GM12878 (cell line): ENCODE measurements around the gene GNB2.

Experiments
- HDAC6 ChIP-seq: fragments of 200-600 bp; sonication (generic); IDR thresholded peaks from one replicate; pipeline ENCODE4 v1.8.0; 2017; ENCODE audit warnings: antibody characterized with exemption; ENCODE audit not compliant: unreplicated experiment
- MYC ChIP-seq: IDR thresholded peaks from 2 replicates; pipeline ENCODE4 v1.6.1; 2011; ENCODE audit warnings: mild to moderate bottlenecking, low read length, moderate library complexity, inconsistent platforms; ENCODE audit not compliant: insufficient read depth, insufficient replicate concordance, insufficient read length, severe bottlenecking
- TAF1 ChIP-seq: IDR thresholded peaks from 2 replicates; pipeline ENCODE4 v1.6.1; 2011; ENCODE audit warnings: mild to moderate bottlenecking, low read depth, low read length, borderline replicate concordance
- TF ChIP-seq, protein P1 (sequence below), 3 experiments: IDR thresholded peaks in 2 of 3; conservative IDR thresholded peaks in 1 of 3; 2 replicates each; pipeline ENCODE4 v1.5.1; 2011; ENCODE audit warnings: low read depth in 3 of 3, low read length in 3 of 3, mild to moderate bottlenecking in 3 of 3, control low read depth in 2 of 3, moderate library complexity in 2 of 3, inconsistent platforms in 1 of 3, mixed read lengths in 1 of 3; ENCODE audit not compliant: control insufficient read depth in 2 of 3, insufficient read depth in 1 of 3; ENCODE audit errors: extremely low read depth in 1 of 3

DNA sequence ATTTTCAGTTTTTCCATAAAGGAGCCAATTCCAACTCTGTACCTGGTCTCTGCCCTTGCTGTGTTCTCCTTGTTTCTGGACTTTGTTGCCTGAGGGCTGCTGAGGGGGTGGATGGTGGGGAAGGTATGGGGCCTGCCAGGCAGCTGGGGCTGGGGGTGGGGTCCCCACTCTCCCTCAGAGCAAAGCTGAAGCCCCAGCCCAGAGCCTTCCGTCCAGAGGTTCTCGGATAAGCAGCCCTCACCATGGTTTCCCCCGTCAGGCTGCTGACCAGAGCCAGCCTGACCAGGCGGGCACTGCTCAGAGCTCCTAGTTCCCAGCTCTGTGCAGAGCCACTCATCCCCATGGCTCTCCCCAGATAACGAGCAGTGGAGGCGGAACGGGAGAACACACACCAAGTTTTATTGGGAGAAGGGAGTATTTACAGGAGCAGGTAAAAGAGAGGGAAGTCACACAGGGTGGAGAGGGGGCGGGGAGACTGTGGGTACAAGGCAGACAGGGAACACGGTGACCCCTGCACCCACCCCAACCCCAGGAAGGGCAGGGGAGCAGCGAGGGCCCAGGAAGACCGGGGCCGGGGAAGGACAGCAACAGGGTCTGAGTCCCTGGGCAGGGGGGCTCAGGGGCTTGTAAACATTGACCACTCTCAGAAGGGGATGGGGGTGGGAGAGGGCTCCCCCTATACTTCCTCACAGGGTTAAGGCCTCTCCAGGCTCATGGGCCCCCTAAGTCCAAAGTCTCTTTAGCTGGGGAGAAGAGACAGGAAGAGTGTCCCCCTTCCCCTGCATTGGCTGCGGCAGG, 5.8 kb downstream of the GNB2 start:
- TF ChIP-seq HDAC6: no peak
- TF ChIP-seq TAF1: no peak
- TF ChIP-seq, protein P1, sequence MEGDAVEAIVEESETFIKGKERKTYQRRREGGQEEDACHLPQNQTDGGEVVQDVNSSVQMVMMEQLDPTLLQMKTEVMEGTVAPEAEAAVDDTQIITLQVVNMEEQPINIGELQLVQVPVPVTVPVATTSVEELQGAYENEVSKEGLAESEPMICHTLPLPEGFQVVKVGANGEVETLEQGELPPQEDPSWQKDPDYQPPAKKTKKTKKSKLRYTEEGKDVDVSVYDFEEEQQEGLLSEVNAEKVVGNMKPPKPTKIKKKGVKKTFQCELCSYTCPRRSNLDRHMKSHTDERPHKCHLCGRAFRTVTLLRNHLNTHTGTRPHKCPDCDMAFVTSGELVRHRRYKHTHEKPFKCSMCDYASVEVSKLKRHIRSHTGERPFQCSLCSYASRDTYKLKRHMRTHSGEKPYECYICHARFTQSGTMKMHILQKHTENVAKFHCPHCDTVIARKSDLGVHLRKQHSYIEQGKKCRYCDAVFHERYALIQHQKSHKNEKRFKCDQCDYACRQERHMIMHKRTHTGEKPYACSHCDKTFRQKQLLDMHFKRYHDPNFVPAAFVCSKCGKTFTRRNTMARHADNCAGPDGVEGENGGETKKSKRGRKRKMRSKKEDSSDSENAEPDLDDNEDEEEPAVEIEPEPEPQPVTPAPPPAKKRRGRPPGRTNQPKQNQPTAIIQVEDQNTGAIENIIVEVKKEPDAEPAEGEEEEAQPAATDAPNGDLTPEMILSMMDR (IDR thresholded peaks at IDR 0.05 in 2 of 3, conservative IDR thresholded peaks at IDR 0.05 in 1 of 3; ENCODE audit: control insufficient read depth in 2 of 3, extremely low read depth in 1 of 3, insufficient read depth in 1 of 3, low read depth in 3 of 3, low read length in 3 of 3): no peak
- no peak for TF ChIP-seq MYC
